GM18858 (cell line): ENCODE measurements around the gene ATP8B4.
"Not testable (repeated sequence)": the region's sequence is repeated elsewhere in the genome, so short reads cannot be mapped to it uniquely, and the experiment has no call there.

Experiments
- ATAC-seq: cut with Tn5 transposase; IDR thresholded peaks from one replicate; pipeline ENCODE4 v1.9.1; 2021; ENCODE audit not compliant: unreplicated experiment

The ATP8B4 gene

GRCh38 chr15:50138391-50138790, 19.4 kb upstream of the ATP8B4 start:
- ATAC-seq = no peak

DNA sequence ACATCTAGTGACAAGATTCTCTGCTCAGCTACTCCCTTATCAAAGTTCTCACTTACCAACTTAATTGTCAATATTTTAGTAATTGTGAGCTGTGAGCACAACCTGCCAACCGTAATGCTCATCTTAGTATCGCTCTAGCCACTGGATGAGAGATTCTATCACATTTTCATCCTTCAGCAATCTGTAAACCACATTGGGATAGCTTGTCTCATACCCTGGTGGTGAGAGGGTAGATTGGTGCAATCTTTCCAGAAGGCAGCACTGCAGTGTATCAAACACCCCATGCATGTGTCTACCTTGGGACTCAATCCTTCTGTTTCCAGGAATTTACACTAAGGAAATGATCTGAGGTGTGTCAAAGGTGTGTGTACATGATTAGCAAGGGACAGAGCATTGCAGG, 18.9 kb upstream of the ATP8B4 start:
- no peak for ATAC-seq

DNA sequence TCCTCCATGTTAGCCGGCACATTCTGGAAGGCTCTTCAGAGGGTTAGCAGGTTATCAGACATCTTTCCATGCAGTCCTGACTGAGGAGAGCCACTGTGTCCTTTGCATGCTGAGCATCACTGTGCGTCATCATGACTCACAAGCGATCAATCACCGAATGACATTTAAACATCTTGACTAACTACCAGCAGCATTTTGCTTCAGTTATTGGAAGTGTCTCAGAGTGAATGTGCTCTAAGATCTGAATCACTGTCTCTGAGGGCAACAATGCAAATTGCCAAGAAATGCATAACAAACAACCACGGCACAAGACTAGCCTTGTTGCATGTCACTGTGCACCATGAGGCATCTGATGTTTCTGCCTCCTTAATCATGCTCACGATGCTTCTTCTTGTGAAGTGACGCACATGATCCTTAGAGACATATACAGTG, 18.3 kb upstream of the ATP8B4 start:
- ATAC-seq = no peak

- peak; percentile 43 for ATAC-seq
These were observed 16.1 kb upstream of the ATP8B4 start for GRCh38 chr15:50135031-50135551.

- peak; percentile 62 for ATAC-seq
These were observed 15.5 kb upstream of the ATP8B4 start for GRCh38 chr15:50134524-50135024.

- ATAC-seq = not testable (repeated sequence)
These were observed 13.4 kb upstream of the ATP8B4 start for GRCh38 chr15:50132251-50132984.

DNA sequence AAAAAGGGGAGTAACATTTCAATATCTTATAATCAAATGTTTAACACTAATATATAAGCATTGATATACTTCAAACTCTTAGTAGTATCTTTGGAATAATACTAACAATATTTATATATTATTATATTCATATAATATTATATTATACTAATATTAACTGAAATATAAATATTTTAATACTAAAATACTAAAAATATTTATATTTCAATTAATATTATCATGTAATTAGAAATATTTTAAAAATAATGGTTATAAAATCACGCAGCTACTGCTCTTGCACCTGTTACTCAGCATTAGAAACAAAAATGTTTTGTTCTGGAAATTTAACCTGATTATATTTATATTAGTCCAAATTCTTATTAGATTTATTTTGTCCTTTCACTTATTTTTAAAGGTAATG, 12.6 kb upstream of the ATP8B4 start:
- ATAC-seq = no peak

- ATAC-seq = no peak
These were observed 9.2 kb upstream of the ATP8B4 start for GRCh38 chr15:50128266-50128665.

DNA sequence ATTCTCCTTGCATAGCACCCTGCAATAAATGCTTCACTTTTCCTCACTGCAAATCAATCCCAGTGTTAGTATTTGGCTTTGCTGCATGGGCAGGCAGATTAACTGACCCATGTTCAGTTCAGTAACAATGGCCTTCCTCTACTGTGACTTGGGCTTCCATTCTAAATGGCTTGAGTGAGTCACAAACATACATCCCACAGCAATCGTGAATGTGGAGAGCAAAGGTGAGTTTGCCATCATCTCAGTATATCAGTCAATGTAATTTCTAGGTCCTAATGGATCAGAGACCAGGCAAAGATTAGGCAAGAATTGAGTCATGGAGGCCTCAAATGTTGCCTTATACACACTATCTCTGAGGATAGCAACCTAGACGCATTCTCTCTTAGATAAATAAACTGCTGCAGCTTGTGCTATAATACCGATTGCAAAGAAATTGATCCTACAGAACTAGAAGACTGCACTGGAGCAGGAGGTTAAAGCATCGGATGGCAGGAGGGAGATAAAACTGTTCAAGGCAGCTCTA, 8.3 kb upstream of the ATP8B4 start:
- ATAC-seq = no peak

DNA sequence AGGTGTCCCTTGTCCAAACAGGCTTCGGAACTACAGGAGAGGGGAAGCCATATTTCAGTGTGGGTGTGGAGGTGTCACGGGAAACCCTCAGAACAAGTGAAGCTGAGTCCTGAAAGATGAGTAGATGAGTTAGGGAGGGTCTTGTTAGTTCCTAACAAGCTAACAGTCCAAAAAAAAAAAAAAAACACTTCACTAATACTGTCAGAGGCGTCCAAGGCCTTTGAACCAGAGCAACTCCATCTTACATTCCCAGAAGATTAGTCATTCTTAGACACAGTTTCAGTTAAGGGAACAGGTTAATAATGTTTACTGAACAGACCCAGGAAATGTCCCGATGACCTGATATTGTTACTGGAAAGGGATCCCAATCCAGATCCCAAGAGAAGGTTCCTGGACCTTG, 7.0 kb upstream of the ATP8B4 start:
- no peak for ATAC-seq

DNA sequence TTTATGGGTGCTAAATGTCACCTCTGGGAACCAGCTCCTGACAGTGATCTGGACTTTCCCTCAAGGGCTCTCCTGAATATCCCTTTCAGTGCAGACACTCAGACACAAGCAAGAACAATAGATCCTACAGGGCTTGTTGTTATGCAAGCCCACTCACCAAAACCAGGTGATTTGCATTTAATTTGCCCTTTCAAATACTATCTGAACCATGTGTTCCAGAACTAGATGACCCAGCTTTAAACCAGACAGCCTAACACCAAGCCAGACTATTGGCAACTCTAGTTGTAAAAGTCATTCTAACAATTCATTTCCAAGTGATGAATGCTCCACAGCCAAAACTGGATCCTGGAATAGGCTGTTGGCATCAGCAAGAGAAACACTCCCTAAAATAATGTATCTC, 5.6 kb upstream of the ATP8B4 start:
- no peak for ATAC-seq

DNA sequence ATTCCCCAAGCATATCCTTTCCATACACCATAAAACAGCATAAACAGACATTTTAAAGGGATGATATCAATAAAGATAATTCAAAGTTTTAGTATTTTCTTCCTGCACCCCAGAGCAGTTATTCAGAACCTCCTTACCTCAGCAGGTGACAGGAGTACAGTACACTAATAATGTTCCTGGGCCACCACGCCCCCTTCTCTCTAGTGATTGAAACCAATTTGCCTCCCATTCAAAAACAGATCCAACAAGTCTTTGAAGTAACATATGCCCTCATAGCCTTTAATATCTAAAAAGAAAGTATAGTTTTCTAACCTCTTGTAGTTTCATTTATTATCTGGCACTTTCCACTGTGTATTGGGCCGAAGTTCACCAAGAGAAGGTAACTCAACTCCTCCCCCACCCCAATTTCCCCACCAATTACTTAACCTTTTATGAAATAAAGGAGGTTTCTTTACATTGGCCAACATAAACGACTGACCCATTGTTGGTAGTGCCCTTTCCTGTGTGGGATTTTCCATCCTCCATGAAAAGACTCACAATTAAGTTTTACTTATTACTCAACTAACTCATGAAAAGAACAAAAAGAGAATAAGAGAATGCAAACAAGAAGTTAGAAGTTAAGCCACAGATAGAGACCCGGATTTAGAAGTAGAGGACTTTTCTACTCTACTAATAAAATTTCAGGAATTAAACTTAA, 5.0 kb upstream of the ATP8B4 start:
- ATAC-seq = no peak

- ATAC-seq = no peak
These were observed 1.7 kb upstream of the ATP8B4 start for GRCh38 chr15:50120729-50121128.

GRCh38 chr15:50117431-50118027, 1.5 kb downstream of the ATP8B4 start:
- ATAC-seq = no peak

GRCh38 chr15:50116477-50116876, 2.6 kb downstream of the ATP8B4 start:
- ATAC-seq = peak; percentile 48

DNA sequence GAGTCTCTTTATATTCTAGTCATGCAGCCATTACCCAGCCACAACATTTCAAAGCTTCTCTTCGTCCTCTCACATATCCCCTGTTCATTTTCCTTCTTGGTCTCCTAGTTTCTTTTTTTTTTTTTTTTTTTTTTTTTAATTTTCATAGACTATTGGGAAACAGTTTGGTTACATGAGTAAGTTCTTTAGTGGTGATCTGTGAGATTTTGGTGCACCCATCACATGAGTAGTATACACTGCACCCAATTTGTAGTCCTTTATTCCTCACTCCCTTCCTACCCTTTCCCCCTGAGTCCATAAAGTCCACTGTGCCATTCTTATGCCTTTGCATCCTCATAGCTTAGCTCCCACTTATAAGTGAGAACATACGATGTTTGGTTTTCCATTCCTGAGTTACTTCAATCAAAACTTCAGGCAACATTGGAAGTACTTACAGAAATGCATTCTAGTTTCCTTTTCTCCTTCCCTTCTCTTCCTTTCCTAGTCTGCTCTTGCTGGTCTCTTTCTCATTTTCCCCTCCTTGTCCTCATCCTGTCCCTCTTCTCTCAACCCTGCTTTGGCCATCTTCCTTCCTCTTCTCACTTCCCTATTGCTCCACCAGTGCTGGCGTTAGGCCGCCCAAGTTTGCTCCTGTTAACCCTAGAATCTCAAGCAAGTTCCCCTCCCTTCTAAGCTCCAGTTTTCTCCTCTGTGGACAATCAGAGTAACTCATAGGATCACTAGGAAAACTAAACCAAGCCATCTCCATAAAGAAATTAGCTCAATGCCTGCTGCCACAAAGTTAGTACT, 4.8 kb downstream of the ATP8B4 start:
- ATAC-seq = no peak

DNA sequence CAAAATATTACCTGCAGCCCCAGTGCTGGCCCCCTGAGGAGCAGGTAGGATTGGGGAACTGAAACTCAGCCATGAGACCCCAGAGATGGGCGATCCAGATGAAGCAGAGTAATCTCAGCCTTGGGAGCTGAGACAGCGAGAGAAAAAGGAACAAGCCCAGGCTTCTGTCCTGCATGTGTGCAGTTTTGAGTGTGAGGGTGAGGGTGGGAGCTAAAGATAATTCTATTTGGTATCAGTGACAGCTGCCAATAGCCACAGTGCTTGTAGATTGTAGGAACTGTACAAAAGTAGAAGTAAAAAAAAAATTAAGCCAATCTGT, 5.9 kb downstream of the ATP8B4 start:
- no peak for ATAC-seq

DNA sequence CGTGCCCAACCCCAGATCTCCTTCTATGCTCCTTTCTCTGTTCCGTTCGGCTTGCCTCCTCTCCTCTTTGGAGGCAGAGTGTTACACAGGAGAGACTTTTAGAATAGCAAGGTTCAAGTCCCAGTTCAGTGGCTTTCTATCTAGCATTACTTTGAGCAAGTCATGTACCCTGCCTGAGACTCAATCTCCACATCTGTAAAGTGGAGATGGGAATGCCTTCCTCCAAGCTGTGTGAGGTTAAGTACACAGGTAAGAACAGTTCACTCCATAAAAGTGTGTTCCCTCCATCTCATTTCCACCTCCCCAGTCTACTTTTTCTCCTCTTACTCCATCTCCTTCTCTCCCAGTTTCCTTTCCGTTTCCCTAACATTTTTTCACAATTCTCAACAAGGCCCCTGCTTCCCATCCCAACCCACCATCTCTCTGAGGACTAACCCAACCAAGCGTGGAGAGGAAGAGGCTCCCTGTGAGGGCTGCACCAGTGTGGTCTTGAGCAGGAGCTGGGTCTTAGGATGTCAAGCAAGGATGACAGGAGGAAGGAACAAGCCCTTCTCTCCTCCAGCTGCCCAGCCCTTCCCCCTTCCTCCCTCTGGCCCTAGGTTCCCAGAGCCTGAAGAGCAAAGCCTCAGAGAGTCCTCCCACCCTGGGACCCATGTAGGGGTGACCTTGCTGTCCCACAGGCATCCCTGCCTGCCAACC, 6.4 kb downstream of the ATP8B4 start:
- no peak for ATAC-seq

DNA sequence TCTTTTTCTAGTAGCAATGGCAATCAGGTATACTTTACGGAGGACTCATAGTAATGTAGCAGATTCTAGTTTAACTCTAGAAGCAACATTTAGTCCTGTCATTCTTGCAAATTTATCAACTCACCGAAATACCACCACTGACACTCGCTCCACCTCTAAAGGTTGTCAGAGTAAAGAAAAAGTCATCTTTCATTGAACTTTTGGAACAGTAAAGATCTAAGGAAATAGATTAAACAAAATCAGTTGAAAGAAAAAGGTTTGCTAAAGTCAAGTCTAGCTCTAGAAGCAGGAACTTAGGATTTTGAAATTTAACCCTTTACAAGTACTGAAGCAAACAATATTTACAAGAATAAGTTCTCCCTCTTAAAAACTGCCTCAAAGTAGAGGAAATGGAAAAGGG, 8.7 kb downstream of the ATP8B4 start:
- no peak for ATAC-seq
